Duodenal mucosa (tissue), 2 donors: ENCODE measurements around the gene NOCT.

ENCODE experiments used
- H3K27ac ChIP-seq: one replicate; pipeline ENCODE4 v1.7.0; 2013; ENCODE audit warnings: low read depth, low read length
- H3K27me3 ChIP-seq, 2 donors: one replicate each; pipeline ENCODE4 v1.7.0; 2013; ENCODE audit warnings: low read length in 2 of 2, control low read depth in 1 of 2; ENCODE audit not compliant: insufficient read depth in 2 of 2, control insufficient read depth in 1 of 2
- H3K36me3 ChIP-seq, 2 donors: one replicate each; pipeline ENCODE4 v1.7.0; 2013; ENCODE audit warnings: low read length in 2 of 2, control low read depth in 1 of 2; ENCODE audit not compliant: insufficient read depth in 2 of 2, control insufficient read depth in 1 of 2
- H3K4me1 ChIP-seq, 2 donors: one replicate each; pipeline ENCODE4 v1.7.0; 2013; ENCODE audit warnings: low read length in 2 of 2, control low read depth in 1 of 2; ENCODE audit not compliant: insufficient read depth in 2 of 2, control insufficient read depth in 1 of 2
- H3K4me3 ChIP-seq, 2 donors: one replicate each; pipeline ENCODE4 v1.7.0; 2013; ENCODE audit warnings: low read length in 2 of 2, low read depth in 1 of 2
- H3K9ac ChIP-seq, 2 donors: one replicate each; pipeline ENCODE4 v1.7.0; 2013; ENCODE audit warnings: low read length in 2 of 2, low read depth in 1 of 2
- H3K9me3 ChIP-seq, 2 donors: one replicate each; pipeline ENCODE4 v1.7.0; 2013; ENCODE audit warnings: low read length in 2 of 2, control low read depth in 1 of 2; ENCODE audit not compliant: control insufficient read depth in 1 of 2

NOCT gene

DNA sequence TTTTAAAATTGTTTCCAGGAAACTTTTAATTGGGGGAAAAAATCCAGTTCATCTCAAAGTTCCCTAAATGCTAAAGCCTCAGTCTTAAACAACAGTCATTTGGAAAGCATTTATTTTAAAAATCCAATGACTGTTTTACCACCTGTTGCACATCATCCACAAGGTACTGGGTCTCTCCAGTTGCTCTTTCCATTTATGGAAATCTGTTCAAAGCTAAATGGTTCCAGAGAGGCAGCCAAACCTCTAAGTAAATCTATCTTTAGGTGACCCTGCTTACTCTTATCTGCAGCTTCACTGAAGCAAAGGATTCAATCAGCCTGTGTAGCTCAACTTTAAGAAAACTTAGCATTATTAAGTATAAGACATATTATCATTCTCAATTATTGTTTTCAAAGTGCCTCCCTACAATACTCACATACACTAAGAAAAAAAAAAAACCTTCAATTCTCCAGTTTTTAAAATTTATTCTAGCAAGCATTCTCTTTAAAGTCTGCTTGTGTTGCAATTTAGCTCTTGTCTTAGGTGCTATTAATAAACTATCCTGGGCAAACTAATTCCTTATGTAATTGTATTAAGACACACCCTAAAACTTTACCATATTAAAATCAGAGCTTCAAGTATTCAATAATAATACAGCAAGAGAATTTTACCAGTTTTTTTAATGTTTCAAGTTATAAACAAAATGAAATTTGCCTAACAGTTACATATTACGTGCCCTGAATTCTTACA is 60.6 kb downstream of the NOCT start:
- no peaks in the 10 kb centered on the region for H3K9me3 ChIP-seq
- no peak overlapping the region for H3K9ac ChIP-seq
- no peaks in the 10 kb centered on the region for H3K27me3 ChIP-seq
- no peak overlapping the region for H3K4me3 ChIP-seq
- H3K36me3 ChIP-seq: peaks cover 3 to 16% of the 10 kb centered on the region in 2 donors
- no peak overlapping the region for H3K27ac ChIP-seq
- H3K4me1 ChIP-seq: peaks cover under 1 to 11% of the 10 kb centered on the region in 2 donors

GRCh38 chr4:139077567-139078355 is 62.2 kb downstream of the NOCT start:
- no peak overlapping the region for H3K27ac ChIP-seq
- no peaks in the 10 kb centered on the region for H3K9me3 ChIP-seq
- H3K4me3 ChIP-seq: no peak overlapping the region
- peaks cover 0 to 4% of the 10 kb centered on the region in 2 donors for H3K36me3 ChIP-seq
- H3K9ac ChIP-seq: no peak overlapping the region
- H3K27me3 ChIP-seq: no peaks in the 10 kb centered on the region
- peaks cover 15 to 22% of the 10 kb centered on the region in 2 donors for H3K4me1 ChIP-seq

- H3K4me3 ChIP-seq: no peak overlapping the region
- no peak overlapping the region for H3K9ac ChIP-seq
- H3K27me3 ChIP-seq: no peaks in the 10 kb centered on the region
- no peaks in the 10 kb centered on the region for H3K9me3 ChIP-seq
- no peak overlapping the region for H3K27ac ChIP-seq
- H3K36me3 ChIP-seq: no peaks in the 10 kb centered on the region
- H3K4me1 ChIP-seq: peaks cover 15 to 22% of the 10 kb centered on the region in 2 donors
Observed at GRCh38 chr4:139078926-139079325, 63.3 kb downstream of the NOCT start.

GRCh38 chr4:139082750-139083606 is 67.4 kb downstream of the NOCT start:
- no peaks in the 10 kb centered on the region for H3K9me3 ChIP-seq
- peaks cover 20 to 21% of the 10 kb centered on the region in 2 donors for H3K4me1 ChIP-seq
- peak overlapping the region; percentile 97 to 99 for H3K4me3 ChIP-seq
- H3K9ac ChIP-seq: peak overlapping the region; percentile 75 to 95
- no peaks in the 10 kb centered on the region for H3K36me3 ChIP-seq
- peak overlapping the region; percentile 98 for H3K27ac ChIP-seq
- no peaks in the 10 kb centered on the region for H3K27me3 ChIP-seq

GRCh38 chr4:139083607-139083955 is 68.0 kb downstream of the NOCT start:
- Histone ChIP-seq H3K36me3 (no peaks in the 10 kb centered on the region), H3K27me3 (no peaks in the 10 kb centered on the region), H3K4me3 (peak overlapping the region; percentile 97 to 99), H3K9me3 (no peaks in the 10 kb centered on the region), H3K9ac (peak overlapping the region; percentile 68 to 95), H3K4me1 (peaks cover 17 to 20% of the 10 kb centered on the region in 2 donors), H3K27ac (peak overlapping the region; percentile 98)

DNA sequence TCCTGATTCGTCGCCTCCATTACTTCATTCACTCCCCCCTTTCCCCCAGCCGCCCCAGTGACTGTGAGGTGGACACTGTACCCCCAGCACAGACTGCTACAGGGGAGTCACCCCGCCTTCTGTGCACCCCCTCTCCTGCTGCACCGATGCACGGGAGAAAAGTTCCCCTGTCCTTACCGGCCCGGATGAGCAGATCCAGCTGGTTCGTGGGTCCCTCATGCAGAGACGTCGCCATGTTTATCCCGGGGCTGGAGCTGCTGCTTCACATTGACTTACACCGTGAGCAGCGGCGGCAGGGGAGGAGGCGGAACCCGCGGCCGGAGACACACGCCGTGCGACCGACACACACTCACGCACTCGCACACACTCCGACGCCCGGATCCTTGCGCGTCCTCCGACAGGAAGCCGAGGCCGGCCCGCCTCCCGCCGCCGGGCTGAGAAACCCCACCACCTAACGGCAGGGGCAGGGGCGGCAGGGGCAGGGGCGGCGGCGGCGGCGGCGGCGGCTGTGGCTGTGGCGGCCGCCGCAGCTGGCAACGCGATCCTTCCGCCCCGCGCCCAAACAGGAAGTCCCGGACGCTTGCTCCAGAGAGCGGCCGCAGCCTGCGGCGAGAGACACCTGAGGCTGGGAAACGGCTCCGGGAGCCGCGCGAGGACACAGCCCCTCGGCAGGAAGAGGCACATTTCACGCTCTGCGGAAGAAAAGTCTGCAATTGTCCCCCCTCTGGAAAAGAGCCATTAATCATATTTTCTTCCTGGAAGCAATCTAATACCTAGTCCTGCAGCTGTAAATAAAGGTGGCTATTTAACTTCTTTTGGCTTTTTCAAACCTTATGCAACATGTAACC is 68.6 kb downstream of the NOCT start:
- Histone ChIP-seq H3K27me3 (no peaks in the 10 kb centered on the region), H3K9ac (peak overlapping the region; percentile 68 to 95), H3K27ac (peak overlapping the region; percentile 98), H3K36me3 (no peaks in the 10 kb centered on the region), H3K4me3 (peak overlapping the region; percentile 97 to 99), H3K9me3 (no peaks in the 10 kb centered on the region), H3K4me1 (peaks cover 17 to 20% of the 10 kb centered on the region in 2 donors)

GRCh38 chr4:139084804-139085093 is 69.2 kb downstream of the NOCT start:
- Histone ChIP-seq H3K27ac (peak overlapping the region; percentile 98), H3K4me3 (peak overlapping the region; percentile 97 to 99), H3K36me3 (no peaks in the 10 kb centered on the region), H3K4me1 (peaks cover 17 to 20% of the 10 kb centered on the region in 2 donors), H3K9me3 (no peaks in the 10 kb centered on the region), H3K27me3 (no peaks in the 10 kb centered on the region), H3K9ac (peak overlapping the region; percentile 21 to 87)

DNA sequence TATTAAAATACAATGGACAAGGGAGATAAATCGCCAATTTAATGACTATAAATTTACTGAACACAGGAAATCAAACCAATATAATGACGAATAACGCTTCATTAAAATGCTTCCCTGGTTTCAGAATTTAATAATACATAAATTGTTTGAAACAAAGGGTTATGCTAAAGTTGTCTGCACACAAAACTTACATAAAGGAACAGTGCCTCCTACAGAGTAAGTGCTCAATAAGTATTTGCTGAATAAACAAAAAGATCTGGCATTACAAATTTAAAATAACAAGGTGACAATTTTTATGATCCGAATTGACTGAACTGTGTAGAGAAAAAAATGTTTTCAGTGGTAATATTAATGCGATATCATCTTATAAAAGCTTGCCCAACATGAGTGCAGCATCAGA is 69.6 kb downstream of the NOCT start:
- Histone ChIP-seq H3K27ac (no peak overlapping the region), H3K9me3 (no peaks in the 10 kb centered on the region), H3K4me3 (peak overlapping the region; percentile 97 to 99), H3K9ac (peak overlapping the region in 1 of 2 donors; percentile 87), H3K4me1 (peaks cover 17 to 20% of the 10 kb centered on the region in 2 donors), H3K36me3 (no peaks in the 10 kb centered on the region), H3K27me3 (no peaks in the 10 kb centered on the region)

- H3K4me1 ChIP-seq: no peaks in the 10 kb centered on the region
- no peaks in the 10 kb centered on the region for H3K9me3 ChIP-seq
- H3K9ac ChIP-seq: no peak overlapping the region
- no peak overlapping the region for H3K4me3 ChIP-seq
- no peaks in the 10 kb centered on the region for H3K36me3 ChIP-seq
- H3K27ac ChIP-seq: no peak overlapping the region
- H3K27me3 ChIP-seq: no peaks in the 10 kb centered on the region
Observed at GRCh38 chr4:139092271-139092670, 76.7 kb downstream of the NOCT start.
